NCI-H345 treated with DMSO at 0.1 percent for 48 hours (cell line): ENCODE measurements around the gene CCDC198.

ENCODE experiments used
- DNase-seq: peaks from one replicate; lab custom pipeline; 2025; ENCODE audit not compliant: unreplicated experiment; lab: John Stamatoyannopoulos, UW

The CCDC198 gene

DNA sequence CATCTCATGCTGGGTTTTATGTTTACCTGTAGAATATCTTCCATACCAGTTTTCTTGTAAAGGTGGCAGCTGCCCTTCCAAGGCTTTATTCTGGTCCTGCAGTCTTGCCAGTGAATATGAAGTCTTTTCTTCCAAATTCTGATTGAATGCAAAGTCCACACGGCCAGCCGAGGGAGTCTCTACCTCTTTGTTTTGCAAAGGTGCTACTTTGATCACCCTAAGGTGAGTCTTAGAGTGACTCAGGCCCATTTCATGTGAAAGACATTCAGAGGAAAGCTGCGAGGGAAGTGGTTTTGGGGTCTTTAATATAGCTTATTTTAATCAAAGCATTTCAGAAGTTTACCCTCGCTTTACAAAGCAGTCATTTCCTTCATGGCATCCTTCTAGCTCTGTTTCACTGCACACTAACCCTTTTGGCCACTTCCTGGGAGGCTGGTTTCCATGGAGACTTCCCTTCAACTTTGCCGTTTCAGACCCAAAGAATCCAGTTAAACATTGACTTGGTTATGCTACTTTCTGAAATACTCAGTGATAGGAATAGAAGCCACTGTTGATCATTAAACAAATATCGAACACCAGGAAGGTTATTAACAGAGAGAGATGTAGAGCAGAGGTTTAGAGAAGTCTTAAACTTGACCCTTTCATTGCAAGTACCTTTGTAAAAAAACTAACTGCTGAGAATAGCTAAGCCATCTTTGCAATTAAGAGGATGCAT, at the start of gene CCDC198:
TSS of gene CCDC198 (minus strand) at position 391 of the 715 bp plus-strand sequence. CDS start at position 249, 142 bp downstream.
- DNase-seq = no peak

- DNase-seq = no peak
Measured at GRCh38 chr14:57533214-57533613, 39.6 kb upstream of the CCDC198 start.

- DNase-seq = no peak
Measured at GRCh38 chr14:57530571-57530970, 36.9 kb upstream of the CCDC198 start.

DNA sequence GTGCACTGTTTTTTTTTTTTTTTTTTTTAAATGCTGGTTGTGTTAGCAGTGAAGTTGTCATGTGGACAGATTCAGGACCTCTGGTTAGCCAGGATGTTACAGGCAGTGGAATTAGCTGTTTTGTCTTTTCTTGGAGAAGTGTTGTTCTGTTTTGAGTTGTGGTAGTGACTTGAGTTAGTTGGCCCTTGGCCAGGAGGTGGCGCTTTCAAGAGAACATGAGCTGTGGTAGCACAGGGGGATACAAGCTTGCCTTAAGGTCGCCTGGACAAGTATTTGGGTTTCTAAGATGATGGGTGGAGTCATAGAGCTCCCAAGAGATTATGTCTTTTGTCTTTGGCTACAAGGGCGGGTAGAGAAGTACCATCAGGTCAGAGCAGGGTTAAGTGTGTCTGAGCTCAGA, 33.3 kb upstream of the CCDC198 start:
- no peak for DNase-seq

DNA sequence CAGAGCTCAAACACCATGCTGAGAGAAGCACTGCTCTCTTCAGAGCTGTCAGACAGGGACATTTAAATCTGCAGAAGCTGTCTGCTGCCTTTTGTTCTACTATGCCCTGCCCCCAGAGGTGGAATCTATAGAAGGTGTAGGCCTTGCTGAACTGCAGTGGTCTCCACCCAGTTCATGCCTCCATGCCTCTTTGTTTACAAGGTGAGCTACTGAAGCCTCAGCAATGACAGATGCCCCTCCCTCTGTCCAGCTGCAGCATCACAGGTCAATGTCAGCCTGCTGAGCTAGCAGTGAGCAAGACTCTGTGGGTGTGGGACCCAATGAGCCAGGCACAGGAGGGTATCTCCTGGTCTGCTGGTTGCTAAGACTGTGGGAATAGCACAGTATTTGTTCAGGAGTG, 25.4 kb upstream of the CCDC198 start:
- DNase-seq = no peak

GRCh38 chr14:57512220-57512619, 18.6 kb upstream of the CCDC198 start:
- no peak for DNase-seq

GRCh38 chr14:57508756-57509155, 15.1 kb upstream of the CCDC198 start:
- DNase-seq = no peak

DNA sequence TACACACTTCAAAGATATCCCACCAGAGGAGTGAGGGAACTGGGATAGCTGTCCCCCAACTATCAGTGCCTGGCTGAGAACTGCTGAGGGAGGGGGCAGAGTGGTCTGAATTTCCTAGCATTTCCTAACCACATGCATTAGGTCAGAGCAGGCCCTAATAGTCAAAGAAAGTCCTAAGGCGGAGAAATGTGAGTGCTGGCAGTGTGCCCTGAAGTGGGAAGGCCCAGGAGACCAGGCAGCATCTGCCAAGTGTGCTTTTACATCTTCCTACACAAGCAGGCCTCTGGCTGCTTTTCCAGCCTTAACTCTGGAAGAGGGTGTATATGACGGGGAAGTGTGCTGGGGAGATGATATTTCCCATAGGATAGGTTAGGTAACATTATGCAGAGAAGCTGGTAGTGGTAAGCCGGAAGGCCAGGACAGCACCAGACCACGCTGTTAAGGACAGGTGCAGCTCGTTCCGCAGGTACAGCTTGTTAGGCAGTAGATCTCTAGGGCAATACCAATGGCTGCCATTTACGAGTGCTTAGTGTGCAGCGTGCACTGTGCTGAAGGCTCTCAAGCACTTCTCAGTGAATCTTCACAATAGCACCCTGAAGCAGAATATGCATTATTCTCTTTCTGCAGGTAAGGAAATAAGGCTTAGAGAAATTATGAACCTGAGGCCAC, 9.1 kb upstream of the CCDC198 start:
- no peak for DNase-seq

DNA sequence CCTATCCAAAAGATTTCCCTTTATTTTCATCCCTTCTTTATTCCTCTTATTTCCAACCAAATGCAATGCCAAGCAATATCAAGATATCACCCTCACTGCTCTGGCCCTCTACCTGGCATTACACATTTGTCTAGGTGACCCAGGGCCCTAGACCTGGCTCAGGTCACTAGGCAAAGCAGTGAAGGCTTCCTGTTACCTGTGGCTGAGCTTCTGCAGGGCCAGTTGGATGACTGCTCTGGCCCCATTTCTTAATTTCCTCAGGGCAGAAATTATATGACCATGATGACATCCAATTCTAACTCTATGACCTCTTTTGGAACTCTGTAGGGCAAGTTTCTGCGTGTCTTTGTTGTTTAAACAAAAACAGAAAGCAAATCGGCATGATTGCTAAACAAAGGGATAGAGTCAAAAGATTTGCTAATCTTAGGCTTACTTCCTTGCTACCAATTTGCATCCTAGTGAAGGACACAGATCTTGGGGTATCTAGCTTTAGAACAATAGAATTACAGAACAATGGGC, 7.4 kb upstream of the CCDC198 start:
- DNase-seq = no peak

DNA sequence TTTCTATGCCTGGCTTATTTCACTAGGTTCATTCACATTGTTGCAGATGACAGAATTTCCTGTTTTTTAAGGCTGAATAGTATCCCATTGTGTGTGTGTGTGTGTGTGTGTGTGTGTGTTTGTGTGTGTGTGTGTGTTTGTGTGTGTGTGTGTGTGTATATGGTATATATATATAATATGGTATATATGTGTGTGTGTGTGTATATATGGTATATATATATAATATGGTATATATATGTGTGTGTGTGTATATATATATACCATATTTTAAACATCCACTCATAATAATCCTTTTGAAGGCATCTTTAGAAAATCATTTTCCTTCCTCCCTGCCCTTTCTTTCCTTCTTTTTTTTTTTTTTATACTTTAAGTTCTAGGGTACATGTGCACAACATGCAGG, 5.0 kb upstream of the CCDC198 start:
- DNase-seq = no peak

DNA sequence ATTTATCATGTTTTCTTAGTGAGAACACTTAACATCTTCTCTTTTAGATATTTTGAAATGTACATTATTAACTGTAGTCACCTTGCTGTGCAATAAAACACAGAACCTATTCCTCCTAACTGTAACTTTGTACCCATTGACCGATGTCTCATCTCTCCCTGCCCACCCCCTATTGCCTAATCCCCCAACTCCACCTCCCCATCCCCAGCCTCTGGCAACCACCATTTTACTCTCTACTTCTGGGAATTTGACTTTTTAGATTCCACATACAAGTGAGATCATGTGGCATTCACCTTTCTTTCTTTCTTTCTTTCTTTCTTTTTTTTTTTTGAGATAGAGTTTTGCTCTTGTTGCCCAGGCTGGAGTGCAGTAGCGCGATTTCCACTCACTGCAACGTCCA, 4.4 kb upstream of the CCDC198 start:
- DNase-seq = no peak

- no peak for DNase-seq
Measured at GRCh38 chr14:57495416-57495815, 1.8 kb upstream of the CCDC198 start.

DNA sequence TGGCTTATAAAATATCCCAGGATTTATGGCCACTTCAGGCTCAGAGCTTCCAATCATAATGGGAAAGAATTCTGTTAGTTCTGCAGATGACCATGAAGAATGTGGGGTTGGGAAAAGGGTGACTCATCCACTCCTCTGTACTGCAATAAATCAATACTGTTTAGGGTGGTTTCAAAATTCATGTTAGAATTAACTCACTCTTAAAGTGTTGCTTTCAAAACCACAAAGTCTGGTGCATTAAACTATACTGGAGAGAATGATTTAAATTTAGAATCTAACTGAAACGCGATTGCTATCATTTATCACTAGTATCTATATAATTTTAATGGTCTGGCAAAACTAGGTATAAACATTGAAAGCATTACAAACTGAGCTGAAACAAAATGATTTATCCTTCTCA, 798 bp downstream of the CCDC198 start:
- no peak for DNase-seq

DNA sequence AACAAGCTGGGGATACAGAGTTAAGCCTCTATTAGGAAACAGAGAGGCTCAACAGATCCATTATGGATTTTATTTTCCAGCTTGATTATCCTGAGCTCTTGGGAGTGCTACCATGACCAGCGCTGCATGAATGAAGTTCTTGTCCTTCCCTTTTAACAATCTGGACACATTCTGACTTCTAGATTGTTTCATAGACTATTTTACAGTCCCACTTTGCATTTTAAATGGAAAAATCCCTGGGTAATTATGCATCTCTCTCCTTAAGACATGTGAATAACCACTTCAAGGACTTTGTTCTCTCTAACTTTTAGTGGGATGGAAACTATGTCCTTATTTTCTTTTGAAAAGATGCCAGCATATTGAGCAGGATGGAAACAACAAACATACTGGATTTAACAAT, 2.0 kb downstream of the CCDC198 start:
- no peak for DNase-seq

DNA sequence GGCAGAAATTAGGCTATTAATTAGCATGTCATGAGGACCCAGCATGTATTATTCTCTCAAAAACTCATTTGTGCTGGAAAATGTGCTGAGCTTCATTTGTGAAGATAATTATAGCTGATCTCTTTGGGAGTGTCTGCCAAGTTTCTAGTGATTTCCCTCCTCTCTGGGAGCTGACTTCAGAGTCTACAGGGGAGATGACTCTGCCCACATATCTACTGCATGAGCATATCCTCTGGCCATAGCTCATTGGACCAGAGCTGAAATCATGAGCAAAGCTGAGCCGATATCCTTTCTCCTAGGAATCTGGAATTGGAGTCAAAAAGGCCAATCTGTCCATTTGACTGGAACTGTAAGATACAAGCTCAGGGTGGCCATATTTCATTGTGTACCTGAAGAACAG, 5.9 kb downstream of the CCDC198 start:
- DNase-seq = no peak

DNA sequence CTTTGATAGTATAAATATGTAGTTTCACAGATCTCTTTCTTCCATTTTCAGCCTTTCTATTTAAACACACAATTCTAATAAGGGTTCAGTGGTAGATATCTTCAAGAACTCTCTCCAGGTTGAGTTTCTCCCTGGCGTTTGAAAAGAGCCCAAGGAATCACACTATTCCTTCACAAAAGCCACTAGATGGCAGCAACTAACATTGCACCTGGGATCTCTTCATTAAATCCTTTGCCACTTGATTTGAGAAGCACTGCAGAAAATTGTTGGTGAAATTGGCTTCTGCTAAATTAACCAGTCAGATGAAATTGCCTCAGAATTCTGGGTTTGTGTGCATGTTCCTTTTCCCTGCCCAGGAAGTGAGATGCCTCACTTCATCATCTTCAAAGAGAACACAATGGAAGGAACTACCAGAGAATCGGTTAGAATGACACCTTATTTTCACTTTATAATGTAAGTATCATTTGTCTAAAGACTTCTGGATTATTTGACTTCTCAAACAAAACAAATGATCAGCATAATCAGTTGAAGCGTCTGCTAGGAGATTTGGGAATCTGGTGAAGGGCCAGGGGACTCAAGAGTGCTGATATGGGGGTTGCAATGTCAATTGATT, 6.8 kb downstream of the CCDC198 start:
- DNase-seq = peak; percentile 36

DNA sequence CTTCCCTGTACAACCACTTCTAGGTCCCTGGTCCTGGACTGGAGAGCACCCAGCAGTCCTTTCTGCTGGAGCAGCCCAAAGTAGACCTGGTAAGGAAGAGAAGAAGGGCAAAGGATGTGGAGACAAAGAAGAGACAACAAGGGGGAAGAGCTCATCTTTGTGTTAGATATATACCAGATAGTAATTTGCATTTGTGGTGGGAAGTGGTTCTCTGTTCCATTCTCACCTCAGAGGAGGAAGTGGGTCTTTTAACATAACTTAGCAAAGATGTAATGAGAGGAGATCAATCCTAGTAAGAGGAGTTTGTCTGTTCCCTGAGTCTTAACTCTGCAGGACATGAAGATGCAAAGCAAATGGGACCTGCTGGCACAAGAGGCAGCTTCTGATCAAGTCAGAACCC, 8.0 kb downstream of the CCDC198 start:
- no peak for DNase-seq

DNA sequence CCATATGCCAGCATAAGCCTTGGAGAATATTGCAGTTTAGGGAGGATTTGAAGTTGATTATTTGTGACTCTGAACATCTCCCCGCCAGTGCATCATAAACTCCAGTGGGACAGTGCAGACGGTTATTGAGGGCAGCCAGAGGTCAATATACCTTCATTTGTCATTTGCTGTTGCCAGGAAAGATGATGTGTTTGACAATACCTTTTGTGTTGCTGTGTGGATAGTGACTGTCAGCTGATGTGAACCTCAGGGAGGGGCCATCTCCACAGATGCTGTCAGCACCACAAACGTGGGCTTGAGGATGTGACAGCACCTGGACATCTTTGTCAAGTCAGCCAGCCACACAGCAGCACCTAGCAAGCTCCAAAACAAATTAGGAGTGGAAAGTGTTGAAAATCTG, 11.5 kb downstream of the CCDC198 start:
- no peak for DNase-seq

- DNase-seq = no peak
Measured at GRCh38 chr14:57480051-57480450, 13.6 kb downstream of the CCDC198 start.

- no peak for DNase-seq
Measured at GRCh38 chr14:57479197-57479596, 14.5 kb downstream of the CCDC198 start.

- DNase-seq = no peak
Measured at GRCh38 chr14:57478050-57478449, 15.6 kb downstream of the CCDC198 start.

- no peak for DNase-seq
Measured at GRCh38 chr14:57470909-57471308, 22.7 kb downstream of the CCDC198 start.
